Measurements from ENCODE around the gene SPECC1L.

DNA sequence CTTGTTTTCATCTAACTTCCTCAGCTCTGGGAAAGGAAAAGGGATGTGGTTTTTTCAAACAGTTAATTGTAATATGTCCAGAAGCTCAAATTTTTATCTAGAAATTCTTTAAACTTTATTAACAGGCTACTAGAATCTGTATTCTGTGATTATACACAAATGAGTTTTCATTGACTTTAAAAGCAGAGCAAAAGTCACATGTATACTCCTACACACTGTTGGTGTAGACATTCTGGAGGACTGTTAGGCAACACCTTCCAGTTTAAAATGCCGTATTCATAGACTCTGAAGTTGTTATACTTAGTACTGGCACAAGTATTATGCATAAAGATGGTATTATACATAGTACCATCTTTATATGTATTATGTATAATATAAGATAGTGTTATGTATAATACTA is 64.9 kb downstream of the SPECC1L start:
- TF ChIP-seq, protein P1, sequence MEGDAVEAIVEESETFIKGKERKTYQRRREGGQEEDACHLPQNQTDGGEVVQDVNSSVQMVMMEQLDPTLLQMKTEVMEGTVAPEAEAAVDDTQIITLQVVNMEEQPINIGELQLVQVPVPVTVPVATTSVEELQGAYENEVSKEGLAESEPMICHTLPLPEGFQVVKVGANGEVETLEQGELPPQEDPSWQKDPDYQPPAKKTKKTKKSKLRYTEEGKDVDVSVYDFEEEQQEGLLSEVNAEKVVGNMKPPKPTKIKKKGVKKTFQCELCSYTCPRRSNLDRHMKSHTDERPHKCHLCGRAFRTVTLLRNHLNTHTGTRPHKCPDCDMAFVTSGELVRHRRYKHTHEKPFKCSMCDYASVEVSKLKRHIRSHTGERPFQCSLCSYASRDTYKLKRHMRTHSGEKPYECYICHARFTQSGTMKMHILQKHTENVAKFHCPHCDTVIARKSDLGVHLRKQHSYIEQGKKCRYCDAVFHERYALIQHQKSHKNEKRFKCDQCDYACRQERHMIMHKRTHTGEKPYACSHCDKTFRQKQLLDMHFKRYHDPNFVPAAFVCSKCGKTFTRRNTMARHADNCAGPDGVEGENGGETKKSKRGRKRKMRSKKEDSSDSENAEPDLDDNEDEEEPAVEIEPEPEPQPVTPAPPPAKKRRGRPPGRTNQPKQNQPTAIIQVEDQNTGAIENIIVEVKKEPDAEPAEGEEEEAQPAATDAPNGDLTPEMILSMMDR (IDR thresholded peaks at IDR 0.05; ENCODE audit: insufficient read depth, low read depth, low read length) = no peak
- no peak for TF ChIP-seq EZH2 (IDR thresholded peaks at IDR 0.05; ENCODE audit: insufficient read depth, low read length)
